HUES6 (cell line): ENCODE data around the gene SLC39A11.
"Not testable (repeated sequence)": the region's sequence is repeated elsewhere in the genome, so short reads cannot be mapped to it uniquely, and the experiment has no call there.

Source experiments
- H3K27ac ChIP-seq: 2 replicates; pipeline ENCODE4 v1.7.0; 2013; ENCODE audit warnings: low read depth, mild to moderate bottlenecking, low read length, inconsistent platforms
- H3K27me3 ChIP-seq: 2 replicates; pipeline ENCODE4 v1.6.1; 2013; ENCODE audit warnings: low read length; ENCODE audit not compliant: control insufficient read depth, insufficient read depth
- H3K36me3 ChIP-seq: 2 replicates; pipeline ENCODE4 v1.6.1; 2013; ENCODE audit warnings: low read length; ENCODE audit not compliant: control insufficient read depth, insufficient read depth
- H3K4me1 ChIP-seq: 2 replicates; pipeline ENCODE4 v1.6.1; 2013; ENCODE audit warnings: low read length; ENCODE audit not compliant: control insufficient read depth, insufficient read depth
- H3K4me3 ChIP-seq: 2 replicates; pipeline ENCODE4 v1.5.1; 2013; ENCODE audit warnings: low read depth, low read length
- H3K9ac ChIP-seq: one replicate; pipeline ENCODE4 v1.6.1; 2013; ENCODE audit warnings: mild to moderate bottlenecking, low read length
- H3K9me3 ChIP-seq: 2 replicates; pipeline ENCODE4 v1.6.1; 2013; ENCODE audit warnings: low read depth, low read length; ENCODE audit not compliant: control insufficient read depth, insufficient read depth

SLC39A11 gene

GRCh38 chr17:72906306-72906705 is 186.2 kb downstream of the SLC39A11 start:
- no peaks in the 10 kb centered on the region for H3K4me1 ChIP-seq
- H3K27ac ChIP-seq: no peak overlapping the region
- no peaks in the 10 kb centered on the region for H3K27me3 ChIP-seq
- H3K4me3 ChIP-seq: no peak overlapping the region
- H3K9me3 ChIP-seq: no peaks in the 10 kb centered on the region
- no peak overlapping the region for H3K9ac ChIP-seq
- no peaks in the 10 kb centered on the region for H3K36me3 ChIP-seq

GRCh38 chr17:72903522-72903921 is 189.0 kb downstream of the SLC39A11 start:
- Histone ChIP-seq H3K27me3 (no peaks in the 10 kb centered on the region), H3K36me3 (no peaks in the 10 kb centered on the region), H3K27ac (no peak overlapping the region), H3K9ac (no peak overlapping the region), H3K4me1 (no peaks in the 10 kb centered on the region), H3K4me3 (no peak overlapping the region), H3K9me3 (no peaks in the 10 kb centered on the region)

- Histone ChIP-seq H3K4me3 (no peak overlapping the region), H3K36me3 (no peaks in the 10 kb centered on the region), H3K9me3 (no peaks in the 10 kb centered on the region), H3K4me1 (no peaks in the 10 kb centered on the region), H3K27ac (no peak overlapping the region), H3K27me3 (no peaks in the 10 kb centered on the region), H3K9ac (no peak overlapping the region)
These were observed 190.8 kb downstream of the SLC39A11 start for GRCh38 chr17:72901657-72902056.

GRCh38 chr17:72901083-72901482 is 191.4 kb downstream of the SLC39A11 start:
- no peak overlapping the region for H3K4me3 ChIP-seq
- no peak overlapping the region for H3K9ac ChIP-seq
- no peaks in the 10 kb centered on the region for H3K9me3 ChIP-seq
- H3K4me1 ChIP-seq: no peaks in the 10 kb centered on the region
- no peaks in the 10 kb centered on the region for H3K27me3 ChIP-seq
- no peaks in the 10 kb centered on the region for H3K36me3 ChIP-seq
- no peak overlapping the region for H3K27ac ChIP-seq

GRCh38 chr17:72900654-72900971 is 191.9 kb downstream of the SLC39A11 start:
- Histone ChIP-seq H3K36me3 (no peaks in the 10 kb centered on the region), H3K27me3 (no peaks in the 10 kb centered on the region), H3K4me3 (no peak overlapping the region), H3K9me3 (no peaks in the 10 kb centered on the region), H3K27ac (no peak overlapping the region), H3K9ac (no peak overlapping the region), H3K4me1 (no peaks in the 10 kb centered on the region)

- Histone ChIP-seq H3K36me3 (no peaks in the 10 kb centered on the region), H3K4me3 (no peak overlapping the region), H3K9me3 (no peaks in the 10 kb centered on the region), H3K27ac (no peak overlapping the region), H3K9ac (no peak overlapping the region), H3K27me3 (no peaks in the 10 kb centered on the region), H3K4me1 (no peaks in the 10 kb centered on the region)
These were observed 193.8 kb downstream of the SLC39A11 start for GRCh38 chr17:72898725-72899124.

GRCh38 chr17:72896288-72896687 is 196.2 kb downstream of the SLC39A11 start:
- H3K4me3 ChIP-seq, H3K9me3 ChIP-seq, H3K36me3 ChIP-seq, H3K27me3 ChIP-seq, H3K9ac ChIP-seq, H3K27ac ChIP-seq, H3K4me1 ChIP-seq: not testable (repeated sequence)

- H3K4me3 ChIP-seq: no peak overlapping the region
- H3K9ac ChIP-seq: no peak overlapping the region
- H3K9me3 ChIP-seq: no peaks in the 10 kb centered on the region
- no peak overlapping the region for H3K27ac ChIP-seq
- H3K27me3 ChIP-seq: no peaks in the 10 kb centered on the region
- no peaks in the 10 kb centered on the region for H3K4me1 ChIP-seq
- no peaks in the 10 kb centered on the region for H3K36me3 ChIP-seq
These were observed 200.9 kb downstream of the SLC39A11 start for GRCh38 chr17:72891627-72892026.

- Histone ChIP-seq H3K9ac (no peak overlapping the region), H3K27ac (no peak overlapping the region), H3K4me1 (no peaks in the 10 kb centered on the region), H3K9me3 (no peaks in the 10 kb centered on the region), H3K36me3 (no peaks in the 10 kb centered on the region), H3K27me3 (no peaks in the 10 kb centered on the region), H3K4me3 (no peak overlapping the region)
These were observed 201.8 kb downstream of the SLC39A11 start for GRCh38 chr17:72890711-72891110.

- Histone ChIP-seq H3K27ac (no peak overlapping the region), H3K4me1 (no peaks in the 10 kb centered on the region), H3K9ac (no peak overlapping the region), H3K4me3 (no peak overlapping the region), H3K27me3 (no peaks in the 10 kb centered on the region), H3K36me3 (no peaks in the 10 kb centered on the region), H3K9me3 (no peaks in the 10 kb centered on the region)
These were observed 204.6 kb downstream of the SLC39A11 start for GRCh38 chr17:72887917-72888316.

- Histone ChIP-seq H3K9ac (no peak overlapping the region), H3K36me3 (no peaks in the 10 kb centered on the region), H3K27me3 (no peaks in the 10 kb centered on the region), H3K4me1 (no peaks in the 10 kb centered on the region), H3K27ac (no peak overlapping the region), H3K9me3 (no peaks in the 10 kb centered on the region), H3K4me3 (no peak overlapping the region)
These were observed 205.2 kb downstream of the SLC39A11 start for GRCh38 chr17:72887322-72887721.

- H3K4me1 ChIP-seq: no peaks in the 10 kb centered on the region
- no peak overlapping the region for H3K27ac ChIP-seq
- H3K27me3 ChIP-seq: no peaks in the 10 kb centered on the region
- H3K9ac ChIP-seq: no peak overlapping the region
- H3K9me3 ChIP-seq: no peaks in the 10 kb centered on the region
- no peaks in the 10 kb centered on the region for H3K36me3 ChIP-seq
- no peak overlapping the region for H3K4me3 ChIP-seq
These were observed 205.9 kb downstream of the SLC39A11 start for GRCh38 chr17:72886622-72887021.
